ENCODE measurements around the gene CLEC16A.

The CLEC16A gene

DNA sequence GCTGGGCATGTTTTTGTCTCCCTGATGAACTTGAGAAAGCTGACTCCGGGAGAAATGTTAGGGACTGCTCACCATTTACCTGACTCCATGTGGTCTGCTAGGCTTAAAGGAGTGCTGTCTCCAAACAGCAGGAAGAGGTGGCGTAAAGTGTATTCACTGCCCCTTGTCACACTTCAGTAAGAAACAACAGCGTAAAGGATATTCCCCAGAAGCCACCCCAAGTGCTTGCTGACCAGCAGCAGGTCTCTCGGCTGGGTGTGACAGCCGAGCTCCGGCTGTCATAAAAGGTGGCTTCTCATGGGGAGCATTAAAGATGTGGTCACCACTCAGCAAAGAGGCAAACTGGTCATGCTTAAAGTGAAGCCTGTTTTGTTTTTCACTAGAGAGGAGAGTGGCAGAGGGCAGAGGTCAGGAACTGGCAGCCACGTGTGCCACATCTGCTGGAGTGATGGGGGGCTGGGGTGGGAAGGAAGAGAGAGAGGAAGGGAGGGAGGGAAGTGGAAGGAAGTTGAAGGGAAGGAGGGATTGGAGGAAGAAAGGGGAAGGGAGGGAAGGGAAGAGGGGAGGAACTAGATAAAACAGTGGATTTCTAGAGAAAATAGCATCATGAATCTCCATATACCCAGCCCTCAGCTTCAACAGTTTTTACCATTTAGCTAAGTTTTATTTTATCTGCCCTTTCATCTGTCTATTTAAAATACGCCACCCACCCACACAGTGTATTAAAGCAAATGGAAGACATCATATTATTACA lies 119.3 kb downstream of the CLEC16A start:
- DNase-seq (ENCODE audit: low spot score), result no peak

DNA sequence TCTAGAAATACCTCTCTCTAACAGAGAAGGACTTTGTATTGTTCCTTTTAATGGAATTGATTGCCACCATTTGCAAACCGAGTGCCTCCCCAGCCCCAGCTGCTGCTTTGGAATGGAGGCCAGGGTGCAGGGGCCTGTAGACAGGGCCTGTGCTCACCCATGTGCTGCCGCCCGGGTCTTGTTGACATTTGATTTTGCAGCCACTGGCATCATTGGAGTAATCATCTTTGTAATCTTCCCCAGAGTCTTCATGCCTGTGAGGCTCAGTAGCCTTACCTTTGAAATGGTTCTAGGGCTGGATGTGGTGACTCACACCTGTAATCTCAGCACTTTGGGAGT lies 119.8 kb downstream of the CLEC16A start:
- DNase-seq (ENCODE audit: low spot score), result no peak

DNA sequence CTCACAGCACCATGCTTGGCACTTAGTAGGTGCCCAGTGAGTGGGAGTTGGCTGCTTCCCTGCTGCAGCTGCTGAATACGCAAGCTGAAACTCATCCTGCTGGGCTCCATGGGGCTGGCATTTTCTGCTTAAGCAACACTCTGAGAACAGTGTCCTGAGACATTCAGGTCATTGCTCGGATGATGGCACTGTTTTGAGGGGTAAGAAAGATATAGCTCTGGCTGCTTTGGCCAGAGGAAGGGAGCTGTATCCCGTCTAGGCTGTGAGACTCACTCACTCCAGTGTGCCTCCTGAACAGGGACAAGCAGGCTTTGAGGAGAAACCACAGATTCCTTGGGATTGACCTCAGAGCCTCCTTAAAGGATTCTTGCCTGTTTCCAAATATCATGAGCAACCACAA lies 120.5 kb downstream of the CLEC16A start:
- DNase-seq (ENCODE audit: low spot score), result no peak

DNA sequence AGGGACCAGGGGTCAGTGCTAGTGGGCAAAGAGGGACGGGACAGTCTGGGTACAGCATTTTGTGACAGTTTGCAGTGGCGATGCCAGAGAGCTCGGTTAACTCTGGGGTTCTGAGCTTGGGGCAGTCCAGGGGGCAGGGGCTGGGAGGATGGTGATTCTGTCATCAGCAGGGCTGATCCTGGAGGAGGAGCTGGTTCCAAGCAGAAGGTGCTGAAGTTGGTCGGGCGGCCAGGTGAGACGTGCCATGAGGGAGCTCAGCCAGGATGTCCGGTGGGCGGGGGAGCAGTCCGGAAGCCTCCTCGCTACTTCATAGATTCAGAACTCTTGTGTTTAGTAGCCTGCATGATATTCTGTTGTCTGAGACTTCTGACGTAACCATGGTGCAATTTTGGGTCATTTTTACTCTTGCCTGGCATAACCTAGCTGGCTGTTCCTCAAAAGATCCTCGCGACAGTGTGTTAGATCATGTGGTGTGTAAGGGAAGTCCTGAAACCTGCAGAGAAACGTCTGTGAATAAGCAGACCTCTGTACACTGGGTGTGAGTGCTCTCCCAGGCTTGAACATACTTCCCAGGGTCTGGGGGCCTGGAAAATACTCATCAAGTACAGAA lies 122.0 kb downstream of the CLEC16A start:
- no peak for DNase-seq (ENCODE audit: low spot score)

DNA sequence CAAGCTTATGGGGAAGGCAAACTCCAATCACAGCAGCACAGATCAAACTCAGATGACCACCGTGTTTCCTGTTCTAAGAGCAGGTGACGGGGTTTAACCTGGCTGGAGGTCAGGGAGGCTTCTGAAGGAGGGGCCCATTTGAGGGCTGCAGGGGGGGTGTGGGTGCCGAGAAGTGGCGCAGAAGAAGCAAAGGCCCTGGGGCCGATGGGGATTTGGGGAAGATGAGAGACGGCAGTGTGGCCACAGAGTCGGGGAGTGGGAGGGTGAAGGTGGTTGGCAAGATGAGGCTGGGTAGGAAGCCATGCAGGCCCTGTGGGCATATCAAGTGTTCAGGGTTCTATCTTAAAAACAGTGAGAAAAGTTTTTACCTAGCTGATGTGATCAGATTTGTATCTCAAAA lies 122.9 kb downstream of the CLEC16A start:
- DNase-seq (ENCODE audit: low spot score), result no peak

DNA sequence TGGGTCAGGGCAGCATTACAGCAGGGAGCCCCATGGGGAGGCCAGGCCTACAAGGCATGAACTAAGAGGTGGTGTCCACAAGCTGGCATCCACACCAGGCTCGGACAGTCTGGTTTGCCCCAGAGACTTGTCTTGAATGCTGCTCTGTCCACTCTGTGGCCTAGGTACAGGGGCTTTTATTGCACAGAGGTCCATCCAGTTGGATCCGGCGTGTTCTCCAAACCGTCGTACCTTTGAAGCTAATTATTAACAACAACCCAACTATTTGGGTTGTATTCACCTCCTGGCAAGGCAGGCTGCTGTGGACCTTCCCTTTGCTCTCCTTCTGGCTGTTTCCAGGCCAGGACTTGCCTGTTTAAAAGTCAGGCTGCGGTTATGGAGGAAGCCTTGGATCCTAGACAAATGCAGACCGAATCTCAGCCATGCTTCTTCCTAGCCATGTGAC lies 123.4 kb downstream of the CLEC16A start:
- no peak for DNase-seq (ENCODE audit: low spot score)

DNA sequence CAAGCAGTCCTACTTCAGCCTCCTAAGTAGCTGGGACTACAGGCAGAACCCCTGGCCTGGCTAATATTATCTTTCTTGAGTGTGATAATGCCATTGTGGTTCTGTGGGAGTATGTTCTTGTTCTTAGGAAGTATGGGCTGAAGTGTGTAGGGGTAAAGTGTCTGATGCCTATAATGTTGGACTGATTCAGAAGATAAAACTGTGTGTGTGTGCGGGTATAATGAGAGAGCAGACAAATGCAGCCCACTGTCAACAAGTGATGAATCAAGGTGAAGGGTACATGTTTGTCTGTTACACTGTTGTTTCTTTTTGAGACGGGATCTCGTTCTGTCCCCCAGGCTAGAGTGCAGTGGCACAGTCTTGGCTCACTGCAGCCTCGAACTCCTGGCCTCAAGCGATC lies 127.5 kb downstream of the CLEC16A start:
- DNase-seq (ENCODE audit: low spot score), result no peak

DNA sequence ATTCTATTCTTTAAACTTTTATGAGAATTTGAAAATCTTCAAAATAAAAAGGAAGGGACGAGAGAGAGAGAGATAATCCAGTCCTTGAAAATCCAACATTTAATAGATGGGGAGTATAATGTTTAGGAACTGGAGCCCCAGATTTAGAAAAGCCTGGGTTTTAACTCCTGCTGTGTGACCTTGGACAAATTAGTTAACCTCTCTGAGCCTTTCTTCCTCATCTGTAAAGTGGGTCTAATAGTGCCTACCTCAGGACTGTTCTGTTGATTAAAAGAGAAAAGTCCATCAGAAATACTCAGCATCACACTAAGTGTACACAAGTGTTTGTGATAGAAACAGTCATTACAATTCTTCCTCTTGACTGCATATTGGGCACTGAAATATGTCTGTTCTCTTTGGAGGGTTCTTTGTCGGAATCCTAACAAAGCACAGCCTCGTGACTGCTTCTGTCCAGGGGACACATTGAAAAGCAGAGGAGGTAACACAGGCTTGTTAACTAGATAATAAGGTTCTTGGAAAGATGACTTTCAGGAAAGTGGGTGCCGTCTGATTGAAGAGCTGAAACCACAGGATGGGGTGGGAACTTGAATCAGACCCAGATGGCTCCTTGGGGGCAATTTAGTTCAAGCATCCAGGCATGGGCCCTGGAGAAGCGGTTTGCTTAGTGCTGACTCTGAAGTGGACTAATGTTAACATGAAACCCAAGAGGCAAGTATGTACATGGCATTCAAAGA lies 128.2 kb downstream of the CLEC16A start:
- DNase-seq (ENCODE audit: low spot score), result no peak

DNA sequence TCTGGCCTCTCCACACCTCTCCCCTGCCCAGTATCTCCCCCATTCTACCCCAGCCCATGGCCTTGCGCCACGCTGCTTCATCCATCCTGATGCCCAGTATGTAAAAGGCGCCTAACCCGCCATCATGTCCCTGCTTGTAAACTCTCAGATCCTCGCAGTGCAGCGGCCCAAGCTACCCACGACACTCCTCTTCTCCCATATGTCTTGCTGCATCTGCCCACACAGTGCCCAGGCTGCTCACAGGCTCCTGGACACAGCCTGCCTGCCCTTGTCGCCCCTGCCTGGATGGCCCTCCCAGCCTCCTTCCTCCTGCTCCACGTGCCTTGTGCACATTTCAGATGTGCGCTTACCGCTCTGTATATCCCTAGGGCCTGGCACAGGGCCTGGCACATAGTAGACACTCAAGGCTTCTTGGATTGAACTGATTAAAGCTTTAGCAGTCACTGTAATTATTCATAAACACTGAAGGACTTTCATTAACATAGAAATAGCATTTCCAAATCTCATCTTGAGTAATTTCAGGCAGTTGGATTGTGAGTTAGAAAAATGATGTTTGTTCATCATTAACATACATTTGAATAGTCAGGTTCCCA lies 129.1 kb downstream of the CLEC16A start:
- no peak for DNase-seq (ENCODE audit: low spot score)

DNA sequence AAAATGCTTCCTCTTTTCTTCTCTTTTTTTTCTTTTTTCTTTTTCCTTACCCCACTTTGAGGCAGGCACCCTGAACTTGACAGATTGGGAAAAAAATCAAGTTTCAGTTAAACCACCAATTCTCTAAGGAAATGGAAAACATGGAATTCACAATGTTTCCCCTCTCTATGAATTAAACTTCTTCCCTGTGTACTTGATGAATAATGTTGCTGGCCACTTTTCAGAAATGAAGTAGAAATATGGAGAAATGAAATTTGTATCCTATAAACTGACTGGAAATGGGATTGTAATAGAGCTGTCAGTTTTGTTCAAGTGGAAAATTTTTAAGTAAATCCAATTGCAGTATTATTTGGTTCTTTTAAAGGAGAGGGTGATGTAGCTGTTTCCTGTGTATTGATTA lies 129.8 kb downstream of the CLEC16A start:
- no peak for DNase-seq (ENCODE audit: low spot score)

DNA sequence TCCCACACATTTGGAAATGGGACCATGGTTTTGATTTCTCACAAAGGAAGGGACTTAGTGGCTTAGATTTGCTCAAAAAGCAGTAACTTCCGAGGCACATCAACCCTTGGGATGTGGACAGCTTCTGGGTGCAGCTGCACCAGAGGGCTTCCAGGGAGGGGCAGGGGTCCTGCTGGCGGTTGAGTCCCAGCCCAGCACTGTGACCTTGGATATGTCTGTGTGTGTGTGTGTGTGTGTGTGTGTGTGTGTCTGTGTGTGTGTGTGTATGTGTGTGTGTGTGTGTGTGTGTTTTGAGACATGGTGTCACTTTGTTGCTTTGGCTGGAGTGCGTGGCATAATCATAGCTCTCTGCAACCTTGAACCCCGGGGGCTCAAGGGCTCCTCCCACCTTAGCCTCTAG lies 130.8 kb downstream of the CLEC16A start:
- DNase-seq (ENCODE audit: low spot score), result no peak

DNA sequence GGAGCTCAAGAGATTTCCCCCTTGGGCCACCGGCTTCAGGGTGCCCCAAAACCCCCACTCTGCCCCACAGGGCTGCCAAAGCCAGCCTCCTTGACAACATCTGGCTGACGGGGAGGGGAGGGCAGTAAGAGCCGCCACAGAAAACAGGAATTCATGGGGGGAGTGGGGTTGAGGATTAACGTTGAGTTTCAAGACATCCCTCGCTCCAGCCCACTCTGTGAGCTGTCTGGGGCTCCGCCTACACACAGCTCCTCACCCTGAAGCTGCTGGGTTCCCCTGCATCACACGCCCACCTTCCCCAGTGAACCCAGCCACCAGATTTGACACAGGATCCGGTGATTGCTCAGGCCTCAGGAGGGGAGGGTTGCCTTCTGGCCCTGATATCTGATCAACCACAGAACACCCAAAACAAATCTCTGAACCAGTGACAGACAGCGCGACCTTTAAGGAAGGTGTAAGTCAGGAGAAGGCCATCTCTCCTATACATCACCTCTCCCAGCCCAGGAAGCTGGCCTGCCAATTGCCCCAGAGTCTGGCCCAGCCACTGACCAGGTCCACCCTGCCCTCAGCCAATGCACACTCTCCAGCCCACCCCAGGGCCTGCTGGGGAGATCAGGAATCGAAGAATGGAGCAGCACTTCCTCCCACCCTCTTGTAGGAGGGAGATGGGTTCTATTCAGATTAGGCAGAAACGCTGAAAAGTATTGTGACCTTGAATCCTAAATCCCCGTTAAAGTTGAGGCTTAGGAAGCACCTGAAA lies 132.1 kb downstream of the CLEC16A start:
- no peak for DNase-seq (ENCODE audit: low spot score)

DNA sequence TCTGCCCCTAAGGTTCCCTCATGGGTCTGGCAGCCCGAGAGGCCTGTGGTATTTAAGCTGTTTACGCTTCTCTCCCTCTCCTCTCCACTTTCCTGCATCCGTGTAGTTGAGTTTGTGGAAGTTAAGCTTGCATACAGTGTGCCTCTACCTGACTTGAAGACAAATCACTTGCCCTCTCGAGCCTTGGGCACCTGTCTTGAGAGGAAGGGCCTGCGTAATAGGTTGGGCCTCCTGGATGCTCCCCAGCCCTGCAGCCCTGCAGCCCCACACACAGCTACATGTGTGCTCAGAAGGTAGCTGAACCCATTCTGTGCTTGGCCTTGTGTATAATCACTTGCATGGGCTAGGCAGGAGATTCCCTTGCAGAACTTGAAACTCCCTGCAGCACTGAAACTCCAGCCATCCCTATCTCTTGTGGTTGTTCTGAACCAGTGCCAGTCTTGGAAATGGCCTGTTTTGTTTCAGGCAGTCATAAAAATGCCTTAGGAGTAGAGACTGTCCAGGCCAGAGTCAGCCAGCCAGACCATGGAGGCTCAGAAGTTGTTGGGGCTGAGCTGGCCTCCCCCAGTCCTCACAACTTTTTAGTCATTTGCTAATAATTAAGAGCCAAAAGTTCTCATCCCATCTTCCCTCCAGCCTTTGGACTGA lies 134.6 kb downstream of the CLEC16A start:
- peak; percentile 49 for DNase-seq (ENCODE audit: low spot score)

DNA sequence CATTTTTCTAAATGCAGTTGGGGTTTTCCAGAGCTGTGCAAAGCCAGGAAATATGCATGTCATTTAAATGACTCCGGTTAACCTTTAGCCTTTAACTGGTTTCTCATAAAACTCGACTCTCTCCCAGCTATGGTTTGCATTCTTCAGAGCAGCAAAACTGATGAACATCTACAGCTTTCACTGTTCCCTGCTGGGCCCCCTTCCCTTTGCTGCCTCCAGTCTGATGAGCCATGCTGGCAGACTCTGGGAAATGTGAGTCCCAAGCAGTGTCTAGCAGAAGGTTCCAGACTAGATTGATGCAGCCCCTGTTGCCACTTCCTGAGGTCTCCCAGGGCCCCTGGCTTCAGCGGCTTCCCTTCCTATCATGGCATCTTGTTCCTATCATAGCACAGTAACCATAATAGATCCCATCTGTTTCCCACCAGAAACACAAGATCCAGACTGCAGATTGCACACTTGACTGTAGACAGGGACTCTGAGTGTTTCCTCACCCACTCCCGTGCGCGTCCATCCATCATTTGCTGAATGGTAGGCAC lies 135.4 kb downstream of the CLEC16A start:
- peak; percentile 67 for DNase-seq (ENCODE audit: low spot score)

DNA sequence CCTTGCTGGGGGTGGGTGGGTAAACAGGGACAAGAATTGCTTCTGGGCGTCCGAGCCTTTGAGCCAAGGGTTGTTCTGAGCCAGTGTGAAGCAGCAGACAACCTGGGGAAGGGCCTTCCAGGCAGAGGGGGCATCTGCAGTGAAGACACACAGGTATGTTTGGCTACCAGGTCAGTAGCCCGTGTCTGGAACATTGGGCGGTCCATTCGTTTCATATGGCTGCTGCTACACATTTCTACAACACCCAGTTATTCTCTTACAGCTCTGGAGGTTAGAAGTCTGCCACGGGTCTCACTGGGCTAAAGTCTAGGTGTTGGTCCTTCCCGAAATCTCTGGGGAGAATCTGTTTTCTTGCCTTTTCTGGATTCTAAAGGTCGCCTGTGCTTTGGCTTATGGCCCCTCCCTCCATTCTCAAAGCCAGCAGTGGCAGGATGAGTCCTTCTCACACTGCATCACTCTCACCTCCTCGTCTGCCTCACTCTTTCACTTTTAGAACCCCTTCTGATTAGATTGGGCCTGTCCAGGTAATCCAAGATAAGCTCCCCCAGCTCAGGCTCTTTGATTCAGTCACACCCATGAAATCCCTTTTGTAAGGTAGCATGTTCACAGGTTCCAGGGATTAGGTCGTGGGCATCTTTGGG lies 136.1 kb downstream of the CLEC16A start:
- DNase-seq (ENCODE audit: low spot score), result no peak

DNA sequence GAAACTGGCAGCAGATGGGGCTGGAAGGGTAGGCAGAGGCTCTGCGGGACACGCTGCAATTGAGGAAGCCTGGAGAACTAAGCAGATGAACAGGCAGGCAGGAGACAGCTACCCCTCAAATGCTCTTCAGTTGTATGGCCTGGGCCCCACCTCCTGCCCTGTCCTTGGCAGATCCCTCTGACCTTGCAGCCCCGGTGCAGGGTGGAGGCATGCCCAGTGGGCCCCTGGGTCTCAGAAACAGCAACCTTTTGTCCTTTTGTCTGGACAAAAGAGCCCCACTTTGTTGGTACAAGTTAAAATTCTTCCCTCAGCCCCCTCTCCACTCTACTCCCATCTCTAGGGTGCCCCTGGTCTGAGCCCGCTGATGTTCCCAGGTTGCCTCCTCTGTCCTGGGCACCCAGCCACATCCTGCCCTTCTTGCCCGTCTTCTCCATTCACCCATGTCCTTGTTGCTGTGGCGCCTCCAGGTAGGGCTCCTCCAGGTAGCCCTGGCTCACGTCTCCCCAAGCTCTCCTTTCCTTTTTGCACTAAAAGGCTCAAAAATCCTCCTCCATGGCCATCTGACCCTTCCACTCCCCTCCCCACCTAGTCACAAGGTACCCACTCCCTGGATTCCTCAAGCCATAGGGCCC lies 136.8 kb downstream of the CLEC16A start:
- no peak for DNase-seq (ENCODE audit: low spot score)

DNA sequence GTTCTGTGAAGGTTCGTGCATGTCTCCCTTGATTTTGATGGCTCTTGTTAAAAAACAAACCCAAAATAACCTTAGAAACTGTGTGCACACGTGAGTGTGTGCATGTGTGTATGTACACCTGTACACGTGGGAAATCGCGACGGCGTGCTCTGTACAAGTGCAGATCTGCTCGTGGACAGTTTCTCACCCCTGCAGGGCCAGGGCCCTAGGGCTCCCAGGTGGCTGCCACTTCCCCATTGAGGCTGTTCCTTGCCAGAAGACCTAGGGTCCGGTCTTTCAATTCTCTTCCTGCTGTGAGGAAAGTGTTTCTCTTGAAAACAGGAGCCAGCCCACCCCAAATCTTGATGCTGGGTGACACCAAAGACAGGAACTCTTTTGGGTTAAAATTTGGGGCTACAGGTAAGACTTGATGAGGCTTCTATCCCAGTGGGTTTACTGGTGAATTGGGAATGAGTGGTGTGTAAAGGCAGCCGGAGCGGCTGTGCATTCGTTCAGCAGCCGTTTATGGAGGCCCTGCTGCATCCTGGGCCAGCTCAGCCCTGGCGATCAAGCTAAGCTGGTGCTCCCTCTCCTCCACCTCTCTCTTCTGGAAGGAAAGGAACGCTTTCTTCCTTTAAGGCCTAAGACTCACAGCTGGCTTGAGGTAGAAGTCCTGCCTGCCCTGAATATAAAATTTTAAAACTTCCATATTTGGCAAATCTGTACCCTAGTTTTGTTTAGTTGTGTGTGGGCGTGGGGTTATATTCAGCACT lies 137.9 kb downstream of the CLEC16A start:
- DNase-seq (ENCODE audit: low spot score), result no peak

DNA sequence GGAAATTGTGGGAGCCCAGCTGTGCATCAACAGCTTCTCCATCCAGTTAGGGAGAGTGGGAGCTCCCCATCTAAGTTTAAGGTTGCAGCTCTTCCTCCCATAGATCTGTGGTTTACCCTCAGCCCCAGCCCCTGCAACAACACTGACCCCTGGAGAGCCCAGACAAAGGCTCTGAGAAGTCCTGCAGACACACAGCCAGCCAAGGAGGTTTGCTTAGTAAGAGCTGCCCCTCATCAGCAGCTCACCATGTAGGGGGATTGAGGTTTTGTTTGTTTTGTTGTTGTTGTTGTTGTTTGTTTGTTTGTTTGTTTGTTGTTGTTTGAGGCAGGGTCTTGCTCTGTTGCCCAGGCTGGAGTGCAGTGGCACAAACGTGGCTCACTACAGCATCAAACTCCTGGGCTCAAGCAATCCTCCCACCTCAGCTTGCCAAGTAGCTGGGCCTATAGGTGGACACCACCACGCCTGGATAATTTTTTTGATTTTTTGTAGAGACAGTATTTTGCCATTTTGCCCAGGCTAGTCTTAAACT lies 138.6 kb downstream of the CLEC16A start:
- DNase-seq (ENCODE audit: low spot score), result no peak

DNA sequence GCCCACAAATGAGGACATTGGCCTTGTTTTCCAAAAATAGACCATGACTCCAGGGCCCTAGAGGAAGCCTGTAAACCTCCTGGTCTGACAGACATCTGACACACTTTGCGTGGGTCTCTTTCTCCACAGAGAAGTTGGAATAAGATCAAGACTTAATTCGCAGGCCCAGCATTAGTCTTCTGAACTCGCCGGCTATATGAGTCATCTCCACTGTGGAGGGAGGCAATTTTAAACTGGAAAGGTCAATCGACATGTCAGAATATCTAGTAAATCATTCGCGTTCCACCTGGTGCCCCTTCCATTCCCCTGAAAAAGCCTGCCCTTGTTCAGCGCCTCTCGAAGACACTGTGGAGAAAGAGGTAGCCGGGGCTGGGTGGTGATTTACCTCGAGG lies 140.1 kb downstream of the CLEC16A start:
- no peak for DNase-seq (ENCODE audit: low spot score)

Data from left forelimb (tissue), 1 donor.